ENCODE data around the gene MAGEA11. TPM values are rescaled to one million over a fixed set of nuclear protein-coding genes. Genes with fewer than 3 reads are reported as not detected.

Gene MAGEA11
- total and polyA plus RNA-seq, 2 experiments from 2014 or later, result not detected

DNA sequence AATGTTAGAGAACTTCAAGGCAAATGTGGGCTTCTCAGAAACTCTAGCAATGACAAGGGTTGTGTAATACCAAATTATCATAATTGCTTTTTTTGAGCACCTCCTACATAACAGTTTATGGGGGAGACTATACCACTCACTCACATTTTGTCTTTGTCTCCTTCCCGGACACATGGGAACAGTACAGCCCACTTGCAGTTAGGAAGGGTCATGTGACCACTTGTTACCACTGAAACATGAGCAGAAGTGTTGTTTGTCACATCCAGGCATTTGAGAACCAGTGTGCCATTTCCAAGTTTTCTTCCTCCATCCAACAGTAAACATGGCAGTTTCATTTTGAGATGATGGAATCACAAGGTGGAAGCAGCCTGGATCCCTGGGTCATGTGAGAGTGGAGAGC is 6.9 kb downstream of the MAGEA11 start:
- Mint-ChIP-seq H3K4me1 (0 out of 3 replicates have a peak, but pooled peaks cover 2% of the 10 kb centered on the region), H3K9me3 (no peaks in the 10 kb centered on the region), H3K27ac (no peak overlapping the region), H3K4me3 (no peak overlapping the region), H3K27me3 (ENCODE audit: insufficient read depth, low read depth, poor library complexity) (peaks cover 17% of the 10 kb centered on the region), H3K36me3 (ENCODE audit: low read depth) (no peaks in the 10 kb centered on the region)
- Histone ChIP-seq H3F3A (replicated peaks; ENCODE audit: low read depth) (no peaks in the 10 kb centered on the region), H3K4me2 (no peak overlapping the region), H3K27ac (ENCODE audit: low read depth) (no peak overlapping the region), H3K9me2 (ENCODE audit: insufficient read depth) (no peaks in the 10 kb centered on the region), H4K20me1 (replicated peaks; ENCODE audit: insufficient read depth) (no peaks in the 10 kb centered on the region; the same call in 1 of the 2 replicates), H3K4me3 (no peak overlapping the region), H3K79me2 (replicated peaks; ENCODE audit: insufficient read depth) (no peaks in the 10 kb centered on the region), H3K4me1 (ENCODE audit: insufficient read depth) (no peaks in the 10 kb centered on the region), H2AFZ (no peak overlapping the region), H3K27me3 (ENCODE audit: insufficient read depth) (peaks cover 14% of the 10 kb centered on the region; the same call in 1 of the 2 replicates), H3K36me3 (ENCODE audit: insufficient read depth) (no peaks in the 10 kb centered on the region)
- no peak for ATAC-seq
- no peak for DNase-seq (ENCODE audit: low spot score)
- TF ChIP-seq EZH2 (IDR thresholded peaks at IDR 0.05; ENCODE audit: low read depth, unreplicated experiment) (no peak), ZNF331 (CRISPR knock-in tag; IDR thresholded peaks at IDR 0.05; ENCODE audit: low read depth) (no peak), CREB1 (CRISPR knock-in tag; IDR thresholded peaks at IDR 0.05; ENCODE audit: low read depth) (no peak), JUNB (IDR thresholded peaks at IDR 0.05; ENCODE audit: unreplicated experiment) (no peak), EZH2phosphoT487 (IDR thresholded peaks at IDR 0.05; ENCODE audit: unreplicated experiment) (no peak), ZNF114 (CRISPR knock-in tag; IDR thresholded peaks at IDR 0.05) (no peak), NANOG (IDR thresholded peaks at IDR 0.05; ENCODE audit: borderline replicate concordance) (no peak), STAT1 (IDR thresholded peaks at IDR 0.05; ENCODE audit: unreplicated experiment) (no peak)
- TF ChIP-seq, protein P1, sequence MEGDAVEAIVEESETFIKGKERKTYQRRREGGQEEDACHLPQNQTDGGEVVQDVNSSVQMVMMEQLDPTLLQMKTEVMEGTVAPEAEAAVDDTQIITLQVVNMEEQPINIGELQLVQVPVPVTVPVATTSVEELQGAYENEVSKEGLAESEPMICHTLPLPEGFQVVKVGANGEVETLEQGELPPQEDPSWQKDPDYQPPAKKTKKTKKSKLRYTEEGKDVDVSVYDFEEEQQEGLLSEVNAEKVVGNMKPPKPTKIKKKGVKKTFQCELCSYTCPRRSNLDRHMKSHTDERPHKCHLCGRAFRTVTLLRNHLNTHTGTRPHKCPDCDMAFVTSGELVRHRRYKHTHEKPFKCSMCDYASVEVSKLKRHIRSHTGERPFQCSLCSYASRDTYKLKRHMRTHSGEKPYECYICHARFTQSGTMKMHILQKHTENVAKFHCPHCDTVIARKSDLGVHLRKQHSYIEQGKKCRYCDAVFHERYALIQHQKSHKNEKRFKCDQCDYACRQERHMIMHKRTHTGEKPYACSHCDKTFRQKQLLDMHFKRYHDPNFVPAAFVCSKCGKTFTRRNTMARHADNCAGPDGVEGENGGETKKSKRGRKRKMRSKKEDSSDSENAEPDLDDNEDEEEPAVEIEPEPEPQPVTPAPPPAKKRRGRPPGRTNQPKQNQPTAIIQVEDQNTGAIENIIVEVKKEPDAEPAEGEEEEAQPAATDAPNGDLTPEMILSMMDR (conservative IDR thresholded peaks at IDR 0.05; ENCODE audit: low read depth in 2 of 2), result no peak
- TF ChIP-seq, protein P2, sequence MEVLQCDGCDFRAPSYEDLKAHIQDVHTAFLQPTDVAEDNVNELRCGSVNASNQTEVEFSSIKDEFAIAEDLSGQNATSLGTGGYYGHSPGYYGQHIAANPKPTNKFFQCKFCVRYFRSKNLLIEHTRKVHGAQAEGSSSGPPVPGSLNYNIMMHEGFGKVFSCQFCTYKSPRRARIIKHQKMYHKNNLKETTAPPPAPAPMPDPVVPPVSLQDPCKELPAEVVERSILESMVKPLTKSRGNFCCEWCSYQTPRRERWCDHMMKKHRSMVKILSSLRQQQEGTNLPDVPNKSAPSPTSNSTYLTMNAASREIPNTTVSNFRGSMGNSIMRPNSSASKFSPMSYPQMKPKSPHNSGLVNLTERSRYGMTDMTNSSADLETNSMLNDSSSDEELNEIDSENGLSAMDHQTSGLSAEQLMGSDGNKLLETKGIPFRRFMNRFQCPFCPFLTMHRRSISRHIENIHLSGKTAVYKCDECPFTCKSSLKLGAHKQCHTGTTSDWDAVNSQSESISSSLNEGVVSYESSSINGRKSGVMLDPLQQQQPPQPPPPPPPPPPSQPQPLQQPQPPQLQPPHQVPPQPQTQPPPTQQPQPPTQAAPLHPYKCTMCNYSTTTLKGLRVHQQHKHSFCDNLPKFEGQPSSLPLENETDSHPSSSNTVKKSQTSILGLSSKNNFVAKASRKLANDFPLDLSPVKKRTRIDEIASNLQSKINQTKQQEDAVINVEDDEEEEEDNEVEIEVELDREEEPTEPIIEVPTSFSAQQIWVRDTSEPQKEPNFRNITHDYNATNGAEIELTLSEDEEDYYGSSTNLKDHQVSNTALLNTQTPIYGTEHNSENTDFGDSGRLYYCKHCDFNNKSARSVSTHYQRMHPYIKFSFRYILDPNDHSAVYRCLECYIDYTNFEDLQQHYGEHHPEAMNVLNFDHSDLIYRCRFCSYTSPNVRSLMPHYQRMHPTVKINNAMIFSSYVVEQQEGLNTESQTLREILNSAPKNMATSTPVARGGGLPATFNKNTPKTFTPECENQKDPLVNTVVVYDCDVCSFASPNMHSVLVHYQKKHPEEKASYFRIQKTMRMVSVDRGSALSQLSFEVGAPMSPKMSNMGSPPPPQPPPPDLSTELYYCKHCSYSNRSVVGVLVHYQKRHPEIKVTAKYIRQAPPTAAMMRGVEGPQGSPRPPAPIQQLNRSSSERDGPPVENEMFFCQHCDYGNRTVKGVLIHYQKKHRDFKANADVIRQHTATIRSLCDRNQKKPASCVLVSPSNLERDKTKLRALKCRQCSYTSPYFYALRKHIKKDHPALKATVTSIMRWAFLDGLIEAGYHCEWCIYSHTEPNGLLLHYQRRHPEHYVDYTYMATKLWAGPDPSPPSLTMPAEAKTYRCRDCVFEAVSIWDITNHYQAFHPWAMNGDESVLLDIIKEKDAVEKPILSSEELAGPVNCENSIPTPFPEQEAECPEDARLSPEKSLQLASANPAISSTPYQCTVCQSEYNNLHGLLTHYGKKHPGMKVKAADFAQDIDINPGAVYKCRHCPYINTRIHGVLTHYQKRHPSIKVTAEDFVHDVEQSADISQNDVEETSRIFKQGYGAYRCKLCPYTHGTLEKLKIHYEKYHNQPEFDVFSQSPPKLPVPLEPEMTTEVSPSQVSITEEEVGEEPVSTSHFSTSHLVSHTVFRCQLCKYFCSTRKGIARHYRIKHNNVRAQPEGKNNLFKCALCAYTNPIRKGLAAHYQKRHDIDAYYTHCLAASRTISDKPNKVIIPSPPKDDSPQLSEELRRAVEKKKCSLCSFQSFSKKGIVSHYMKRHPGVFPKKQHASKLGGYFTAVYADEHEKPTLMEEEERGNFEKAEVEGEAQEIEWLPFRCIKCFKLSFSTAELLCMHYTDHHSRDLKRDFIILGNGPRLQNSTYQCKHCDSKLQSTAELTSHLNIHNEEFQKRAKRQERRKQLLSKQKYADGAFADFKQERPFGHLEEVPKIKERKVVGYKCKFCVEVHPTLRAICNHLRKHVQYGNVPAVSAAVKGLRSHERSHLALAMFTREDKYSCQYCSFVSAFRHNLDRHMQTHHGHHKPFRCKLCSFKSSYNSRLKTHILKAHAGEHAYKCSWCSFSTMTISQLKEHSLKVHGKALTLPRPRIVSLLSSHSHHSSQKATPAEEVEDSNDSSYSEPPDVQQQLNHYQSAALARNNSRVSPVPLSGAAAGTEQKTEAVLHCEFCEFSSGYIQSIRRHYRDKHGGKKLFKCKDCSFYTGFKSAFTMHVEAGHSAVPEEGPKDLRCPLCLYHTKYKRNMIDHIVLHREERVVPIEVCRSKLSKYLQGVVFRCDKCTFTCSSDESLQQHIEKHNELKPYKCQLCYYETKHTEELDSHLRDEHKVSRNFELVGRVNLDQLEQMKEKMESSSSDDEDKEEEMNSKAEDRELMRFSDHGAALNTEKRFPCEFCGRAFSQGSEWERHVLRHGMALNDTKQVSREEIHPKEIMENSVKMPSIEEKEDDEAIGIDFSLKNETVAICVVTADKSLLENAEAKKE (CRISPR knock-in tag; IDR thresholded peaks at IDR 0.05), result no peak

Data from GM23338 (cell line).